GM18867 (cell line): Measurements from ENCODE around the gene PHPT1.
"Not testable (repeated sequence)": the region's sequence is repeated elsewhere in the genome, so short reads cannot be mapped to it uniquely, and the experiment has no call there.

Source experiments
- ATAC-seq: cut with Tn5 transposase; IDR thresholded peaks from one replicate; pipeline ENCODE4 v1.9.1; 2021; ENCODE audit warnings: mild to moderate bottlenecking, moderate library complexity; ENCODE audit not compliant: unreplicated experiment

Gene PHPT1

DNA sequence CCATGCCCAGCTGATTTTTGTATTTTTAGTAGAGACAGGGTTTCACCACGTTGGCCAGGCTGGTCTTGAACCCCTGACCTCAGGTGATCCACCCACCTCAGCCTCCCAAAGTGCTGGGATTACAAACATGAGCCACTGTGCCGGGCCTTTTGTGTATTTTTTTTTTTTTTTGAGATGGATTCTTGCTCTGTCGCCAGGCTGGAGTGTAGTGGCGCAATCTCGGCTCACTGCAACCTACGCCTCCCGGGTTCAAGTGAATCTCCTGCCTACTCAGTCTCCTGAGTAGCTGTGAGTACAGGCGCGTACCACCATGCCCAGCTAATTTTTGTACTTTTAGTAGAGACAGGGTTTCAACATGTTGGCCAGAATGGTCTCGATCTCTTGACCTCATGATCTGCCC is 34.5 kb downstream of the PHPT1 start:
- ATAC-seq: not testable (repeated sequence)

DNA sequence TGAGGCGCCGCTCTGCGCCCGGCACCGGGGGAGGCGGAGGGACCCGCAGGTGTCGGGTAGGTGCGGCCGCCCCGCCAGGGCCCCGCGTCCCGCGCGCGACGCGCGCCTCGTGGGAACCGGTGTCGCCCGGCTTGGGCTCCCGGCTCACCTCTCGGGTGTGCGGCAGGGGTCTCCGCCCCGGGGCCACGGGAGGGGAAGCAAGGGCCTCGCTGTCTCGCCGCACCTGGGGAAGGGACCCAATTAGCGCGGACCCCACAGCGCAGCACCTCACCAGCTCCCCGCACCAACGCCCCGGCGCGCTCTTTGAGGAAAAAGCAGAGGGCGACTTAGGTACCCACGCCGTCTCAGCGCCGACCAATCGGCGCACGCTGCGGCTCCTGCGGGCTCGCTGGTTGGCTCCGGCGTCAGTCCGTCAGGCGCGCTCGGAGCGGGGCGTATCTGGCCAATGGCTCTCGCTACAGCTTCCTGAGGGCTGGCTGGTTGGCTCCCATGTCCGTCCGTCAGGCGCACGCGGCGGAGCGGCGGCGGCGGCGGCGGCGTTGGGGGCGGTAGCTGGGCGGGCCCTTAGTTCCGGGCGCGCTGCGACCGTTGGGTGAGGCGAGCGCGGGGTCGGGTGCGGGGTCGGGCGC is 36.9 kb downstream of the PHPT1 start, which contains the start of gene TRAF2:
TRAF2 (plus strand) TSS at position 567 of the 629 bp plus-strand sequence. CDS start 12,225 bp downstream, outside the sequence.
- ATAC-seq: peak; percentile 84

DNA sequence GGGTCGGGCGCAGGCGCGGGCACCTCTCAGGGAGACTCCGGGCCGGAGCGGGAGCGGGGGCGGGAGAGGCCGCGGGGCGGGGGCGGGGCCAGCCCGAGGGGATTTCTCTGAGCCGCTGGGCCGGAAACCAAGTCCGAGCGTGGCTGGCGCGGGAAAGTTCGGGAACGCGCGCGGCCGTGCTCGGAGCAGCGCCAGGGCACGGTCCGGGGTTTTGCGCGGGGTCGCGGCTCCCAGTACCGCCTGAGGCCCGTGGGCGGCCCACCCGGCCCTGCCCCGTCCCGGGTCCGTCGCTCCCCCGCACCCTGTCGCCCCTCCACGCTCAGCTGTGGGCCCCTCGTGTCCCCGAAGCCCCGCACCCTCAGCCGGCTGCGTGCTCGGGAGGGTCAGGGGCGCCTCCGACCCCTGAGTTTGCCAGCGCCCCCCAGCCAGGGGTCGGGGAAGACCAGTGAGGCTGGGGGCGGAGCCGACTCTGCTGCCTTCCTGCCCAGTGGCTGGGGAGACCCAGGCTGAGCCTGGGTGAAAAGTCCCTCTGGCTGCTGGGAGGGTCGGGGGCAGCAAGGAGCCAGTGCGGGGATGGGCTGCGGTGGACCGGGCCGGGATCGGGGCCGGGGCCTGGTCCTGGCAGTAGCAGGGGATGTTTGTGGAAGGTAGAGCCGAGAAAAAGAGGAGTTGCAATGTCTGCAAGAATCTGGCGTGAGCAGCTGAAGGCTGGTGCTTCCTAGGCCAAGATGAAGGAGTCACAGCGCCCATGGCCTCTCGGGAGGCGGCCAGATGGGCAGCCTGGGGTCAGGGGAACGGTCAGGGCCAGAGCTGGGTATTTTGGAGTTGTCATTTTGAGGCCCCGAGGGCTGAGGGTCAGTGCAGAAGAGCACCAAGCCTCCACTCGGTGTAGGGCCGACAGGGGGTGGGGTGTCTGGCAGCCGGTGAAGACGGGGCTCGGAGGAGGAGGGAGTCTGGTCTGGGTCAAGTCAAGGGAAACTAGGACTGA is 37.7 kb downstream of the PHPT1 start:
- peak; percentile 22 for ATAC-seq

DNA sequence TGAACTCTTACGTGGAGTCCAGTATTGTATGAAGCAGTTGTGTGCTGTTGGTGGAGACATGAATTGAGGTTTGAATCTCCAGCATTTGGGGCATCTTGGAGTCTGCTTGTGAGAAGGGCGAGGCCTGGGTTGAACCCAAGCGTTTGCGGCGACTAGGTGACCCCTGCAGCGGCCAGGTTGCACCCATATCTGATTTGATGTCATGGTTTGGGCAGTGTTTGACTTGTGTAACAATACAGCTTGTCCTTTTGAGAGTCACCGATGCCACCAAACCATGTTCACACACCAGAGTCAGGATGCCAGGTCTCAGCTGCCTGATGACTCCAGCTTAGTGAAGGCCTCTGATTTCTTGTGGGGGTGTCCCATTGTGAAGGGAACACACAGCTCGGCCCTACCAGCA is 39.2 kb downstream of the PHPT1 start:
- no peak for ATAC-seq

DNA sequence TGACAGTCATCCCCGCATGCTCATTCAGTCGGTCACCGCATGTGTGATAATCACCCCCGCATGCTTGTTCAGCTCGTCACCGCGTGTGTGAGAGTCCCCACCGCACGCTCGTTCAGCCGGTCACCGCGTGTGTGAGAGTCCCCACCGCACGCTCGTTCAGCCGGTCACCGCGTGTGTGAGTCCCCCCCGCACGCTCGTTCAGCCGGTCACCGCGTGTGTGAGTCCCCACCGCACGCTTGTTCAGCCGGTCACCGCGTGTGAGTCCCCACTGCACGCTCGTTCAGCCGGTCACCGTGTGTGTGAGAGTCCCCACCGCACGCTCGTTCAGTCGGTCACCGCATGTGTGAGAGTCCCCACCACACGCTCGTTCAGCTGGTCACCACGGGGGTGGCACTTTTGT is 40.6 kb downstream of the PHPT1 start:
- no peak for ATAC-seq

DNA sequence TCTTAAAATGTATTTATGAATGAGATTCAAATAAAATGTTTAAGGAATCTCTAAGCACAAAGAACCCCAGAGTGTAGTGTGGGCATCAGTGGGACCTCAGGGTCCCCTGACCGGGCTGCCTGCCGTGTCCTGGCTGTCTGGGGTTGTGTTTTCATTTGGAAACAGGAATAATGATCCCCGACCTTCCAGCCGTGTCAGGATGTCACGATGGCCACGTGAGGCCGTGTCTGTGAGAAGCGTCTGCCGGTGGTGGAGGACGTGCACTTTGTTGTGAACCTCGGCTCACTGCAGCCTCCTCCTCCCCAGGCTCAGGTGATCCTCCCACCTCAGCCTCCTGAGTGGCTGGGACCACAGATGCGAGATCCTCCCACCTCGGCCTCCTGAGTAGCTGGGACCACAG is 41.5 kb downstream of the PHPT1 start:
- no peak for ATAC-seq

DNA sequence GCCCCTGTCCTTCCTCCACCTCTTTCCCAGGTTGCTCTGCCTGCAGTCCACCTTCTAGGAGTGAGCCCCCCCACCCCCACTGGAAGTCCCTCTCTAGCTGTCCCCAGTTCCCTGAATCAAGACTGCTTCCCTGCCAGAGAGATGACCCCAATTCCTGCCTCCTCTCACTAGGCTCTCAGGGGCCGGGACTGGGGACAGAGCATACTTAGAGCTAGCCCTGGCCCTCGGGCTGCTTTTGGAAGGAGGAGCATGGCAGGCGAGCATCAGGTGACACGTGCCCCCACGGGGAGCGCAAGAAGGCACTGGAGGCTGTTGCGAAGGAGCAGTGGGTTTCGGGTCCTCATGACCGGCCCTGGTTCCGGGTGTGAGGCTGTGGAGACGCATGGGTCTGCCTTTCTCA is 46.8 kb downstream of the PHPT1 start:
- ATAC-seq: no peak

DNA sequence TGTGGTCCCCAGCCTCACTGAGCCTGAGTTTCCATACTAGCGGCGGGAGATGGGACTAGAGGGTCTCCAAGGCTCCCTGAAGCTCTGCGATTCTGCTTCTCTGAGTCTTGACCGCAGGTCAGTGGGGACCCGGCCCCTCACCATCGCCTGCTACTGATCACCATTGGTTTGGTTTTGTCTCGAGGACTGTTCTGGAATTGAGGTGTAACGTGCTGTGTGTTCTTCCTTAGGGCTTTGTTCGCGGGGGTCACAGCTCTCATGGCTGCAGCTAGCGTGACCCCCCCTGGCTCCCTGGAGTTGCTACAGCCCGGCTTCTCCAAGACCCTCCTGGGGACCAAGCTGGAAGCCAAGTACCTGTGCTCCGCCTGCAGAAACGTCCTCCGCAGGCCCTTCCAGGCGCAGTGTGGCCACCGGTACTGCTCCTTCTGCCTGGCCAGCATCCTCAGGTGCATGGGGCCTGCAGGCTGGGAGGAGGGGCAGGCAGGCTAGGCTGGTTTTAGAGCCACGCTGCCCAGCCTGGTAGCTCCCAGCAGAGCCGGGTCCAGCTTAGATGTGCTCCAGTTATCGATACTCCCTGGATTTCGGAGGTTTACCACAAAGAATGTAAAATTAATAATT is 49.4 kb downstream of the PHPT1 start:
- ATAC-seq: no peak

DNA sequence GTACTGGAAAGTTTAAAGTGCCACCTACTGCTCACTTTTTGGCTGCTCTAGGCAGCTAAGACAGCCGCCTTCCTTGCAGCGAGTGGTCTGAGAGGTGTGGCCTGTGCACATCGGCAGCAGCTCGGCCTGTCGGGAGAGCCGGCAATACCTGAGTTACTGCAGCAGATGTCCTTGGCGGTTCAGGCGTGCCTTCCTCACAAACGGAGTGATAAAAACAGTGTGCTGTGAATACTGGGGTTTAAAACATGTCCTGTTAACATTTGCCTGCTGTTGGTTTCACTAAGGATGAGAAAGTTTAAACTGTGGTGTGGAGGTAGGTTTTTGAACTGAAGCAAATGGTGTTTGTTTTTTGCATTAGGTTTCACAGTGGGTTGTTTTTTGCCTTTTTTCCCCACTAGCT is 50.0 kb downstream of the PHPT1 start:
- peak; percentile 45 for ATAC-seq

DNA sequence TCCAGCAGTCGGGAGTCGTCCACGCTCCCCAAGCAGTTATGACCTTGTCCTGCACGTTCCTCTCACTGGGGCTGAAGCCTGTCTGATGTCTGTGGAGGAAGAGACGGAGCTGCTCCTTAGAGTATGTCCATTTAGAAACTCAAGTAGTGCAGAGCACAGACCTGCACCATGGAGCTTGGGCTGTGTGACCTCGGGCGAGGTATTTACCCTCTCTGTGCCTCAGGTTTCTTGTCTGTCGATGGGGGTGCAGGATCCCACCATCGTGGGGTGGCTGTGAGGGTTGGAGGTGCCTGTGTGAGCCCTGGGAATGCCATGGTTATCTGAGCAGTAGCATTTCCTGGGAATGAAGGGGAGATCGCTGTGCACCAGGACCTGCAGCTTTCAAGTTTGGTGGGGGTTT is 51.3 kb downstream of the PHPT1 start:
- ATAC-seq: no peak
